GM19372 (cell line): ENCODE measurements around the gene KCNC3.

Experiments used
- ATAC-seq: cut with Tn5 transposase; IDR thresholded peaks from one replicate; pipeline ENCODE4 v1.9.1; 2021; ENCODE audit warnings: mild to moderate bottlenecking, low read depth, moderate library complexity; ENCODE audit not compliant: unreplicated experiment

The KCNC3 gene

DNA sequence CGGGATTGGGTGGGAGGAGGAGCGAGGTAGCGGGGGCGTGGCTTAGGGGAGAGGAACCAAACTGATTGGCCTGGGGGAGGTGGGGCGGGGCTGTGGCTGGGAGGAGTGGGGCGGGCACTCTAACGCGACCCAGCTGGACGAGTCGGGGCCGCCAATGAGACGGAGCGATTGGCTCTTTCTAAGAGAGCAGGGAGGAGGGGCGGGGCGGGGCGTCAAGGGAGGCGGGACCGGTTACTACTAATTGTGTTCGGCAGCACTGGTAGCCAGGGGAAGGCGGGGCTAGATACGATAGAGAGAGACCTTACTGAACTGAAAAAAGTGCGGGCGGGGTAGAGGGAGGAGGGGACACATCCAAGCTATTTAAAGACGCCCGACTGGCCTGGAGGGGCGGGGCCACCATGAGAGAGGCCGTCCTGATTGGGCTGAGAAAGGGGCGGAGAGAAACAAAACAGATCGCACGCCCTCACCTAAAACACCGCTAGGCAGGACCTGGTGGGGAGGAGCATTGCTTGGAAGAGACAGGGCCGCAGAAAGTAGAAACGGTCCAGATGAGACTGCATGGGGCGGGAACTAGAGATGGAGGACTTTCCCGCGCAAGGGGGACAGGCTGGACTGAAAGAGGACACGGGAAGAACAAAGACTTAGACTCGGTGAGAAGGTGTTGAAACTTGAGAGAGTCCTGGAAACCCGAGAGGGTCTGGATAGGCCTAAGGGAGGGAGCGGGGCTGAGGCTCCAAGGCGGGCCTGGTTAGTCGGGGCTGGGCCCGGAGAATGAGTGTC is at the start of gene KCNC3:
TSS of gene KCNC3 (minus strand) at position 232 of the 780 bp plus-strand sequence. CDS start 295 bp downstream, outside the sequence.
- peak; percentile 55 for ATAC-seq

DNA sequence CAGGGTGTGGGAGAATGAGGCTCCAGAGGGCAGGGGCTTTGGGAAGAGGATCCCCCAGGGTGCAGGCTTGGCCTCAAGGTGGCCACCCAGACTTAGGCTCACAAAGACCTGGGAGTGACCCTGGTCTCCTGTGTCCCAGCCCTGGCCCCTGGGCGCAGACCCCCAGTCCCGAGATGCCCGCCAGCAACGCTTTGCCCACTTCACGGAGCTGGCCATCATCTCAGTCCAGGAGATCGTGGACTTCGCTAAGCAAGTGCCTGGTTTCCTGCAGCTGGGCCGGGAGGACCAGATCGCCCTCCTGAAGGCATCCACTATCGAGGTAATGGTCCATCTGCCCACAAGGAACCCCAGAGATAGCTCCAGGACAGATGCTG is 49.7 kb upstream of the KCNC3 start:
- no peak for ATAC-seq

DNA sequence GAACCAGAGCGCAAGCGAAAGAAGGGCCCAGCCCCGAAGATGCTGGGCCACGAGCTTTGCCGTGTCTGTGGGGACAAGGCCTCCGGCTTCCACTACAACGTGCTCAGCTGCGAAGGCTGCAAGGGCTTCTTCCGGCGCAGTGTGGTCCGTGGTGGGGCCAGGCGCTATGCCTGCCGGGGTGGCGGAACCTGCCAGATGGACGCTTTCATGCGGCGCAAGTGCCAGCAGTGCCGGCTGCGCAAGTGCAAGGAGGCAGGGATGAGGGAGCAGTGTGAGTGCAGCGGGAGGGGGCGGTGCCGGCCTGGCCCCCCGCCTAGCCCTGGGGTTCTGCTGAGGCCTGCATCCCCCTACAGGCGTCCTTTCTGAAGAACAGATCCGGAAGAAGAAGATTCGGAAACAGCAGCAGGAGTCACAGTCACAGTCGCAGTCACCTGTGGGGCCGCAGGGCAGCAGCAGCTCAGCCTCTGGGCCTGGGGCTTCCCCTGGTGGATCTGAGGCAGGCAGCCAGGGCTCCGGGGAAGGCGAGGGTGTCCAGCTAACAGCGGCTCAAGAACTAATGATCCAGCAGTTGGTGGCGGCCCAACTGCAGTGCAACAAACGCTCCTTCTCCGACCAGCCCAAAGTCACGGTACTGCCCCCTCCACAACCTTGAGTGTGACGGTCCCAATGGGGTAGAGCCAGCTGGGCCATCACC is 49.1 kb upstream of the KCNC3 start:
- no peak for ATAC-seq

DNA sequence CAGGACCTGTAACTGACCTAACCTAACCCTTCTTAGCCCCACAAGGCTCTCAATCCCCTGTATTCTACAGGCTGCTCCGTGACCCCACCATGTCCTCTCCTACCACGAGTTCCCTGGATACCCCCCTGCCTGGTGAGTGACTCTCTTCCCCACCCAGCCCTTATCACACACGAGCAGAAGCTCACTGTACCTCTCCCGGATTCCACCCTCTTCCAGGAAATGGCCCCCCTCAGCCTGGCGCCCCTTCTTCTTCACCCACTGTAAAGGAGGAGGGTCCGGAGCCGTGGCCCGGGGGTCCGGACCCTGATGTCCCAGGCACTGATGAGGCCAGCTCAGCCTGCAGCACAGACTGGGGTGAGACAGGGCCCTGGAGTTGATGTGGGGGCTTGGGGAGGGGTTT is 48.3 kb upstream of the KCNC3 start:
- no peak for ATAC-seq

DNA sequence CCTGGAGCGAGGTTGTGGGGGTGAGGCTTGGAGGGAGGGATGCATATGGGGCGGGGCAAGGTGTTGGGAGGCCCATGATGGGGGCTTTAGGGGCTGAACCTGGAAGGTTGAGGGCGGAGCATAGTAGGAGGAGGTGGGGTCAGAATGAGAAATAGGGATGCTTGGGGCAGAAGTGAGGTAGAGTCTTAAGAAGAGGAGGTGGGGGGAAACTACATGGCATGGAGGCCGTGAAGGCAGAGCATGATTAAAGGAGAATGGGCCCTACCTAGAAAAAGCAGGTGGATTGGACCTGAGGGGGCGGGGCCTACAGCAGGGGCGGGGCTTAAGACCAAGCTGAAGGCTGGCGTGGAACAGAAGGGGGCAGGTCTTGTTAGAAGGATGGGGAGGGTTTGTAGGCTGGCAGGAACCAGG is 47.9 kb upstream of the KCNC3 start:
- no peak for ATAC-seq

DNA sequence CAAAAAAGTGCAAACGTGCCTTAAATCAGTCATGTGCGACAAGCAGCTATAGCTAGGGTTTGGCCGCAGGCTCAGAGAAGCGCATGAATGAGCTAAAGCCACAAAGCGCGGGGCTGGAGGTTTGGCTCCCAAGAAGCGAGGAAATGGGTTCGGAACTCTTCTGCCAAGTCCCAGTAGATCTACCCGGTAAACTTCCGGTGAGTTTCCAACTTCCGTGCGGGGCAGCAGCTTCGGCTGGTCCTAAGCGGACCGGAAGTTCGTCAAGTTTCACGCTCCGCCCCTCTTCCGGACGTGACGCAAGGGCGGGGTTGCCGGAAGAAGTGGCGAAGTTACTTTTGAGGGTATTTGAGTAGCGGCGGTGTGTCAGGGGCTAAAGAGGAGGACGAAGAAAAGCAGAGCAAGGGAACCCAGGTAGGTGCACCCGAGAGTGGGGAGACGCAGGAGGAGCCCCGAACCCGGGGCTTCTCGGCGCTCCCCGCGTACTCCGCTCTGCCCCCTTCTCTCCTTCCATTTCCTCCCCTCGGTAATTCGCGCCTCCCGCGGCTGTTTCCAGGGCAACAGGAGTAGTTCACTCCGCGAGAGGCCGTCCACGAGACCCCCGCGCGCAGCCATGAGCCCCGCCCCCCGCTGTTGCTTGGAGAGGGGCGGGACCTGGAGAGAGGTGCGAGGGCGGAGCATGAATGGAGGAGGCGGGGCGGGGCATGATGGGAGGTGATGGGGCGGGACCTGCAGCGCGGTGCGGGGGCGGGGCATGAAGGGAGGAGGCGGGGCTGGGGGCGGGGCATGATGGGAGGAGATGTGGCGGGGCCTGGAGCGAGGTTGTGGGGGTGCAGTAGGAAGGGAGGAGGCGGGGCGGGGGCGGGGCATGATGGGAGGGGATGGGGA is 47.2 kb upstream of the KCNC3 start, which contains the start of gene NR1H2:
TSS of gene NR1H2 (plus strand) at position 292 of the 885 bp plus-strand sequence. CDS start 1,149 bp downstream, outside the sequence.
- peak; percentile 88 for ATAC-seq

DNA sequence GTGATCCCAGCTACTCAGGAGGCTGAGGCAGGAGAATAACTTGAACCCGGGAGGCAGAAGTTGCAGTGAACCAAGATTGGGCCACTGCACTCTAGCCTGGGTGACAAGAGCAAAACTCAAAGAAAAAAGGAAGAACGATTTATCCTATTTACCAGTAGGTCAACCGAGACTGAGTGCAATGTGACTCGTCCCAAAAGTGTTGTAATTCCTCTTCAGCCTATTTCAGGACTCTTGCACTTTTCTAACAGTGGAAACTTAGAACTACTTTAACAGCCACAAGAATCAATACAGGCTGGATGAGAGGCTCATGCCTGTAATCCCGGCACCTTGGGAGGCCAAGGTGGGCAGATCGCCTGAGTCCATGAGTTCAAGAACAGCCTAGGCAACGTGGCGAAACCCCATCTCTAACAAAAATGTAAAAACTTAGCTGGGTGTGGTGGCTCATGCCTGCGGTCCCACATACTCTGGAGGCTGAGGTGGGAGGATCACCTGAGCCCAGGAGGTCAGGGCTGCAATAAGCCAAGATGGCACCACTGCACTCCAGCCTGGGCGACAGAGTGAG is 42.8 kb upstream of the KCNC3 start:
- ATAC-seq = no peak

DNA sequence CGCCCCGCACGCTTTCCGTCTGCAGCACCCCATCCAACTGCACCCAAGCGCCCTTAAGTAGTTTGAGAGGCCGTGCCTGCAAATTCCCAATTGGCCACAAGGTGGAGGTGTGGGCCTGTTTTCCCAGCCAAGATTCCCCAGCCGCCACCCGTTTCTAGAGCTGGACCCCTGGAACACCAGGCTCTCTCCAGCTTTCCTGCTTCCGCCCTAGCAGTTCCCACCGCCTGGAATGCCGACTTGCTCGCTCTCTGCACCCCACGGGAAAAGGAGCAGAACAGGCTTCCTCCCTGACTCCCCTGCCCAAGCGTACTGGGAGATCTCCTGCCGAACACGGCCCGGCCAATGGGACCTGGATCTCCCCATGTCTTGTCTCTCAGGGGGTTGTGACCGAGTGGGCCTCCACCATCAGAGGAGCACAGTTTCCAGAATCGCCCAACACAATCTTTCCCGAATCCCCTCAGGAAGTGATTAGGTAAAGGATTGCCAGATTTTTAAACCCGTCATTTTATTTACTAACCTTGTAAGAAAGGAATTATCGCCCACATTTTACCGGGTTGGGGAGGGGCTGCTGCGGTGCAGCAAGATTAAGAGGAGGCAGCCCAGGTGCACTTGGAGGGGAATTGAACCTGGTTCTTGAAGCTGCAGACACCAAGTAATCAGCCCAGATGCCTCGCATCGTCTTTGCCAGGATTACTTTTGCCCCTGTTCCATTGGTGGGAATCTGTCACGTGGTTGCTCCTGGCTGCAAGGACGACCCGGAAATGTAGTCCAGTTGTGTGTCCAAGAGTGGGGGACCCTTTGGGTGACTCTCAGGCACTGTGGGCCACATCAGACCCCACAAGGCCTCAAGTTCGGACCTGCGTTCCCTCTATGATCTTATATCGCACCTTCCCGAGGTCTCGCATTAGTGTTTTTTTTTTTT is 39.7 kb upstream of the KCNC3 start:
- ATAC-seq = no peak

DNA sequence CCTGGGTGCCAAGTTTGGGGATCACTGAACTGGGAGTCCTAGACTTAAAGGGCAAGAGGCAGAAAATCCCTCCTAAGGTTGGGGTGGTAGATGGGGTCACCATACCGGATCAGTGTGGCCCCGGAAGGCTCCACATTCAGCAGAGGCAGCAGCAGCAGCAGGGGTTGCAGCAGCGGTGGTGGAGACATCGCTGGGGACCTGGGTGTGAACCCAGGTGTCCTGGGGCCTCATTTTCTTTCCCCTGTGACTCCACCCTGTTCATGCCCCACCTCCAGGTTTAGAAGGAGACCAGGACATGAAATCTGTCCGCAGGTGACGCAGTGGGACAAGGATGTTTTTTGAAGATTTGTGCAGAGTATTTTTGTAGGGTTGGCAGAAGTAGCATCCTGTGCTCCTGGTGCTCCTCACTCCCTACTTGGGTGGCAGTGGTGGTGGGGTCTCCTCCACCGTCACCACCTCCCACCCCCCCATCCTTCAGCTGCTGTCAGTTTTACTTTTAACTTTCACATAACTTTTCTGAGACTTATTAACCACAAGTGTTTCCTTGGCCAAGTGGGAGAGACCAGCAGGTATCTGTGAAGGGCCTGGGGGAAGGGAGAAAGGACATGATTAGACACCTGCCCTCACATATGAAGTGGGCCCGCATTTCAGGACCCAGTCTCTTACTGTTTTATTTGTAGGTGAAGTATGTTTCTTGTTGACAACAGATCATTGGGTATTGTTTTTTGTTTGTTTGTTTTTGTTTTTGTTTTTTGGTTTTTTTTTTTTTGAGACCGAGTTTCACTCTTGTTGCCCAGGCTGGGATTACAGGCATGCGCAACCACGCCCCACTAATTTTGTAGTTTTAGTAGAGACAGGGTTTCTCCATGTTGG is 36.5 kb upstream of the KCNC3 start, which contains the start of gene NAPSA:
TSS of gene NAPSA (minus strand) at position 206 of the 873 bp plus-strand sequence. CDS start at position 188, 18 bp downstream.
- no peak for ATAC-seq

DNA sequence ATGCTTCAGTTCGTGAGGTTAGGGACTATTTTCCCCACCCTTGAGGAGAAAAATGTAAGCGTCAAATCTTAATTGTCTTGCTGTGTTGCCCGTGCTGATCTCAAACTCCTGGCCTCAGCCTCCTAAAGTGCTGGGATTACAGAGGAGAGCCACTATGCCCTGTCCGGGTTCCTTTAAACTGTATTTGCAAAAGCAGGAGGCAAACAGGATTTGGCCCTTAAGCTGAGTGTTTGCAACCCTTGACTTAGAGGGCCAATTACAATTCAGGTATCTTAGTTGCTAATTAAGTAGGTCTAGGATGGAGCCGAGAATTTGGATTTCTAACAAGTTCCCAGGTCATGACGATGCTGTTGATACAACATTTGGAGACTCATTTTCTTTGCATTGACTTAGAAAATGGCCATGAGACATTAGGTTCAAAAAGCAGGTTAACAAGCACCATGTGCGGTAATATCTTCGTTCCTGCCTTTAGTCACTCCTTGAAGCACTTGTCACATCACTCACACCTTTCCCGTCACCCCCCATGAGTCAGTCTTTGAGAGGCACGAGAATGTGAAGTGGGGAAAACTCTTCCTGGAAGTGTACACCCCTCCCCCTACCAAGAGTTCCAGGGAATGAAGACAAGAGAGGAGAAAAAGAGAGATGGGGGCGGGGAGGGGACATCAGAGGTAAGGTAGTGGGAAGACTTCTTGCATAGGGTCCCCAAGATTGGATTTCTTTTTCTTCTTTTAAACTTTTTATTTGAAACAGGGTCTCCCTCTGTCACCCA is 33.7 kb upstream of the KCNC3 start:
- no peak for ATAC-seq

DNA sequence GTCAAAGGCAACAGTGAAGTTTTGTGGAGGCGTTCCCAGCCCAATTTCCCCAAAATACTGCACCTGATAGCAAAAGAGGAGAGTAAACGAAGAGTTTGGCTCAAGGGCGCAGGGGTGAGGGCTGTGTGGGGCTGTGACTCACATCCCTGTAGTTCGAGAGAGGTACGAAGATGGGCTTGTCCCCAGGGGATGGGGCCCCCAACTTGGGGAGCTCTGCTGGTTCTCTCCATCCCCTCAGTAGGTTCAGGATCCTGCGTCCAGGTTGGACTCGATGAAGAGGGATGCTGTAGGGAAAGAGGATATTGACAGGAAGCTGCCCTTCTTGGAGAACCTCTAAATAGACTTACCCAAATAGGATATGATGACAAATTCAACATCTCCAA is 32.8 kb upstream of the KCNC3 start:
- ATAC-seq = no peak

DNA sequence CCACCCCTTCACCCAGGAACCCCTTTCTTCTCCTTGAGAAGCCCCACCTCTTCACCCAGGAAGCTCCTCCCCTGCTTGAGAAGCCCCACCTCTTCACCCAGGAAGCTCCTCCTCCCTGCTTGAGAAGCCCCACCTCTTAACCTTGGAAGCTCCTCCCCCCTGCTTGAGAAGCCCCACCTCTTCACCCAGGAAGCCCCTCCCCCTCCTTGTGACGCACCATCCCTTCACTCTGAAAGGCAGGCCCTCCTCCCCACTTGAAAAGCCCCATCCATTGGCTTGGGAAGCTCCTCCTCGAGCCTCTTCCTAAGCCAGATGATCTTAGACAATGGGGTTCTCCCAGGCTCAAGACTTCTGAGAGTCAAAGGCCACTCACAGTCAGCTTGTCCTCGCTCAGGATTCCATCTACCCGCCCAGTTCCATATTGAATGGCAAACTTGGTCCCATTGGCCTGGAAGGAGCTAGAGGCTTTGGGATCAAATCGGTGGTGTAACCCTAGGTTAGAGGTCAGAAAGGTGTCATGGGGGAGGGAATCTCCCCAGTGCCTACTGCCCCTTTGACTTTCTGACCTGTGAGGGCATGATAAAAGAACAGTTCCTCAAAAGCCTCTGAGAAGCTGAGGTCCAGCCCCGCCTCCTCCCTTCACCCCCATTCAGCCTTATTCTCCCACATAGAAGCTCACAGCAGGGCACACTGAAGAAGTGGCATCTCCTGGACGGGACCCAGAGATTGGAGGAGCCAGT is 32.3 kb upstream of the KCNC3 start:
- ATAC-seq = no peak

DNA sequence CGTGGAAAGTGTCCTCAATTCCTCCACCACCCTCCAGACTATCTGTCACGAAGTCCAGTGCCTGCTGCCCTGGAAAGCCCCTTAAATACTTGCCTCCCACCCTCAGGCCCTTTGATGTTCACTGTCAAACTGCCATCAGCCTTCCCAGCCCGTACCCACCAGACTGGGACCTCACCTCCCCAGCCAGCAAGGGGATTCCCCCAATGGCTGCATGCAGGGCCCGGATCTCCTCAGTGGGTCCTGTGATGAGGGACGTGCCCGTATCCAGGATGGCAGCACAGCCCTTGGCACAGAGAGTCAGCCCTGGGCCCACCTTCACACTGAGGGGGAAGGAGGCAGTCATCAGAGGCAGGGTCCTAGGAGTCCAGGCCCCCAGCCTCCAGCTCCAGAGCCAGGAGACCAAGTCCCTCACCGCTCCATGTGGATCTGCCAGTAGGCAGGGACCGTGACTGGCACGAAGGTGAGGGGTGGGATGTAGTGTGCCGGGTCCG is 30.2 kb upstream of the KCNC3 start:
- ATAC-seq = no peak

DNA sequence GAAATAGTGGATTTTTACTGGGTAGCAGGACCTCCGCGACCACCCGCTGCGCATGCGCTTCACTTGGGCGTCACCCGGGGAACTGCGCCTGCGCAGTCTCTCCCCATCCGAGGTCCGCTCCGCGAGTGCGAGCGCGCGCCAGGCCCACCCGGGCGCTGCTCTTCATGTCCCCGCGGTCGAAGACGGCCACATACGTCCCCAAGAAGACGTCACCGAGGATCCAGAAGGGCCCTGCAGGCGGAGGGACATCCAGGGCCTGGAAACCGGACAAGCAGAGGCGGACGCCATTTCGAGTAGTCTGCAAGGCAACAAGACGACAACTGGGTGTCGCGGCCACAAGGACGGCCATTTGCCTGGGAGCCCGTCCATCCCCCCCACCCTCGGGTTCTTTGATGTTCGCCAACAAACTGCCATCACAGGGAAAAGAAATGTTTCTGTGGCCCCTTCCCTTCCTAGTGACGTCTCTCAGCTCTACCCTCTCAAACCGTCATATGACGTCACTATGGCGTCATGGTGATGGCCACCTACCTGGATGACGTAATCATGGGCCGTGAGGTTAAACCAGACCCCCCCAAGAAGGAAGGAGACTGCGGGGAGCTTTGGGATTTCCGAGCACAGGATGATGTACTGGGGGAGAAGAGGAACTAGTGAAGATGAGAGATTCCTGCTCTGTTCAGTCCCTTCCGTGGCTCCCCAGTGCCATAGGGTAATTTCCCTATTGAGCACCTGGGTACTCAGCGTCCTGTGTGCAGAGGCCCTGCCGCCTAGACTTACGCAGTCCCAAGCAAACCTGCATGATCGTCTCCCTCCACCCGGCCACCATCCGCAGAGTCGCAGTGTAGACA is 29.5 kb upstream of the KCNC3 start:
- no peak for ATAC-seq

DNA sequence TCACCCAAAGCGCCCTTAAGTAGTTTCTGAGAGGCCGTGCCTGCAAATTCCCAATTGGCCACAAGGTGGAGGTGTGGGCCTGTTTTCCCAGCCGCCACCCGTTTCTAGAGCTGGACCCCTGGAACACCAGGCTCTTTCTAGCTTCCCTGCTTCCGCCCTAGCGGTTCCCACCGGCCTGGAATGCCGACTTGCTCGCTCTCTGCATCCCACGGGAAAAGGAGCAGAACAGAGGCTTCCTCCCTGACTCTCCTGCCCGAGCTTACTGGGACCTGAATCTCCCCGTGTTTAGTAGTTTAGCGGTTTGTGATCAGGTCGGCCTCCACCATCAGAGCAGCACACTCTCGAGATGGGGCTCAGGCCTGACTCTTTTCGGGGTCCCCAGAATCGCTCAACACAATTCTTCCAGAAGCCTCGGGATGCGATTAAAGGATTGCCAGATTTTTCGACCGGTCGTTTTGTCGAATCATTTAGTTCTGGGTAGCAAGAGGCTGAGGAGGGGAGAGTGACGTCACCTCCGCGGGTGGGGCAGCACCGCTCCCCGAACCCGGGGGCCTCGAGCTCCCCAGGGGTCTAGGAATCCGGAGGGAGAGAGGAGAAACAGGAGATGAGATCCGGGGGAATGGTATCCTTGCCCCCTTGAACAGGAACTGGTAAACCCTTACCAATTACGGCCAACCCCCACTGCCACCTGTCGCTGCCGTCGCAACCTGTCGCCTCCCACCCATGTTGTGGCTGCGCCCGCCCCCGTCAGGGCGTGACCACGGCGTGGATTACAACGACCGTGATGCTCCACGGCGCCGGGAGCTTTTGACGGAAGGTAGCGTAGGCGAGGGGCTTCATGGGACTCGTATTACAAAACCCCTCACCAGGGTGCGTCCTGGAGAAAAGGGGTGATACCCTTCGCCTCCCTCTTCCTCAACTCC is 28.3 kb upstream of the KCNC3 start:
- peak; percentile 61 for ATAC-seq
